ENCODE measurements around the gene SLC49A4.

- TF ChIP-seq SUZ12 (IDR thresholded peaks at IDR 0.05) (no peak), FOXA1 (IDR thresholded peaks at IDR 0.05) (no peak), CTBP1 (IDR thresholded peaks at IDR 0.05; ENCODE audit: borderline replicate concordance) (no peak), HDGF (IDR thresholded peaks at IDR 0.05; ENCODE audit: borderline replicate concordance) (no peak), NFRKB (IDR thresholded peaks at IDR 0.05) (no peak), FOXK2 (IDR thresholded peaks at IDR 0.05) (no peak)
Measured at GRCh38 chr3:122776675-122777468, 18.0 kb upstream of the SLC49A4 start.

Measured in HEK293T (cell line).